Measurements from ENCODE around the gene COL28A1. TPM values are rescaled to one million over a fixed set of nuclear protein-coding genes. Genes with fewer than 3 reads are reported as not detected.

Gene COL28A1
- total and polyA plus RNA-seq, 4 donors = 0.26 to 3.2 (median 1.1) TPM

- Histone ChIP-seq H3K36me3 (ENCODE audit: control insufficient read depth in 1 of 2, insufficient read depth in 2 of 2, low read length in 1 of 2) (no peaks in the 10 kb centered on the region), H3K4me1 (ENCODE audit: control insufficient read depth in 1 of 2, insufficient read depth in 2 of 2, low read length in 2 of 2) (no peaks in the 10 kb centered on the region)
- intact Hi-C loops (cut with DNase I) = no loop called here
Measured at GRCh38 chr7:7432979-7433378, 102.7 kb downstream of the COL28A1 start.

GRCh38 chr7:7428806-7429205, 106.9 kb downstream of the COL28A1 start:
- ATAC-seq (ENCODE audit: low FRiP score) = no peak
- Histone ChIP-seq H3K27me3 (ENCODE audit: control insufficient read depth in 1 of 2, insufficient read depth in 2 of 2, low read length in 1 of 2) (no peaks in the 10 kb centered on the region), H3K4me3 (ENCODE audit: low read length in 2 of 2) (no peak overlapping the region), H3K36me3 (ENCODE audit: control insufficient read depth in 1 of 2, insufficient read depth in 2 of 2, low read length in 1 of 2) (no peaks in the 10 kb centered on the region), H3K9me3 (ENCODE audit: control insufficient read depth, low read length) (no peaks in the 10 kb centered on the region), H3K4me1 (ENCODE audit: control insufficient read depth in 1 of 2, insufficient read depth in 2 of 2, low read length in 2 of 2) (no peaks in the 10 kb centered on the region), H3K27ac (ENCODE audit: low read depth in 1 of 2, low read length in 2 of 2) (no peak overlapping the region)
- 63 to 70% methylated on average over 4 of the region's 4 CpGs for WGBS, 2 donors
- intact Hi-C loops (cut with DNase I) = loop anchor here in 1 of 2 donors (10.0 kb wide), 1 partner anchor 796 kb away; no protein-coding TSS in a partner anchor
- no peak for DNase-seq

More at GRCh38 chr7:7432979-7433378, 102.7 kb downstream of the COL28A1 start:
- no peak overlapping the region for H3K27ac ChIP-seq (ENCODE audit: low read depth in 1 of 2, low read length in 2 of 2)
- no peaks in the 10 kb centered on the region for H3K27me3 ChIP-seq (ENCODE audit: control insufficient read depth in 1 of 2, insufficient read depth in 2 of 2, low read length in 1 of 2)
- WGBS, 2 donors = 95 to 96% methylated on average over 7 of the region's 7 CpGs
- ATAC-seq (ENCODE audit: low FRiP score) (no peak), DNase-seq (no peak)
- no peaks in the 10 kb centered on the region for H3K9me3 ChIP-seq (ENCODE audit: control insufficient read depth, low read length)
- no peak overlapping the region for H3K4me3 ChIP-seq (ENCODE audit: low read length in 2 of 2)

GRCh38 chr7:7427363-7427762, 108.3 kb downstream of the COL28A1 start:
- ATAC-seq (ENCODE audit: low FRiP score) = no peak
- intact Hi-C loops (cut with DNase I) = loop anchor here in 1 of 2 donors (10.0 kb wide), 1 partner anchor 797 kb away; no protein-coding TSS in a partner anchor
- WGBS, 2 donors = 41 to 47% methylated on average over 1 of the region's 1 CpG
- Histone ChIP-seq H3K27me3 (ENCODE audit: control insufficient read depth in 1 of 2, insufficient read depth in 2 of 2, low read length in 1 of 2) (no peaks in the 10 kb centered on the region), H3K4me1 (ENCODE audit: control insufficient read depth in 1 of 2, insufficient read depth in 2 of 2, low read length in 2 of 2) (no peaks in the 10 kb centered on the region), H3K36me3 (ENCODE audit: control insufficient read depth in 1 of 2, insufficient read depth in 2 of 2, low read length in 1 of 2) (no peaks in the 10 kb centered on the region), H3K4me3 (ENCODE audit: low read length in 2 of 2) (no peak overlapping the region), H3K9me3 (ENCODE audit: control insufficient read depth, low read length) (no peaks in the 10 kb centered on the region), H3K27ac (ENCODE audit: low read depth in 1 of 2, low read length in 2 of 2) (no peak overlapping the region)
- no peak for DNase-seq

DNA sequence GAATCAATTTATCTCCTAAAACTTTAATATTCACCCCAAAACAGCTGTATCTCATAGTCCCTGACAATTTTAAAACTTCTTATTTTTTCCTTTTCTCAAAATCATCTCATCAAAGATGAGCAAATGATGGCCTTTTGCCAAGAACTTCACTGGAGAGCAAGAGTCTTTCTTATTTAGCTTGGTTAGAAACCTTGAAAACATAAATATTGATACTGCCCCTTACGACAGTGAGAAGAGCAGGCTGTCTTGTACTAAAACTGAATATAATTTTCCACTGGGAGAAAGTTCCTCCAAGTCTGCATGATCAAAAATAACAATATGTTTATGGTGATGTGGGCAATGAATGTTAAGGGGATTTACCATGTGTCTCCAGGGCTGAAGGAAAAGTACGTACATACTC, 109.0 kb downstream of the COL28A1 start:
- intact Hi-C loops (cut with DNase I) = loop anchor here in 1 of 2 donors (10.0 kb wide), 1 partner anchor 798 kb away; no protein-coding TSS in a partner anchor
- no peaks in the 10 kb centered on the region for H3K4me1 ChIP-seq (ENCODE audit: control insufficient read depth in 1 of 2, insufficient read depth in 2 of 2, low read length in 2 of 2)
- ATAC-seq (ENCODE audit: low FRiP score) (no peak), DNase-seq (no peak)
- WGBS, 2 donors = 82 to 88% methylated on average over 2 of the region's 2 CpGs
- no peaks in the 10 kb centered on the region for H3K27me3 ChIP-seq (ENCODE audit: control insufficient read depth in 1 of 2, insufficient read depth in 2 of 2, low read length in 1 of 2)
- no peak overlapping the region for H3K4me3 ChIP-seq (ENCODE audit: low read length in 2 of 2)
- H3K9me3 ChIP-seq (ENCODE audit: control insufficient read depth, low read length) = no peaks in the 10 kb centered on the region
- H3K36me3 ChIP-seq (ENCODE audit: control insufficient read depth in 1 of 2, insufficient read depth in 2 of 2, low read length in 1 of 2) = no peaks in the 10 kb centered on the region
- H3K27ac ChIP-seq (ENCODE audit: low read depth in 1 of 2, low read length in 2 of 2) = no peak overlapping the region

- no peak for ATAC-seq (ENCODE audit: low FRiP score)
- Histone ChIP-seq H3K4me1 (ENCODE audit: control insufficient read depth in 1 of 2, insufficient read depth in 2 of 2, low read length in 2 of 2) (no peaks in the 10 kb centered on the region), H3K4me3 (ENCODE audit: low read length in 2 of 2) (no peak overlapping the region), H3K36me3 (ENCODE audit: control insufficient read depth in 1 of 2, insufficient read depth in 2 of 2, low read length in 1 of 2) (no peaks in the 10 kb centered on the region), H3K27ac (ENCODE audit: low read depth in 1 of 2, low read length in 2 of 2) (no peak overlapping the region), H3K27me3 (ENCODE audit: control insufficient read depth in 1 of 2, insufficient read depth in 2 of 2, low read length in 1 of 2) (no peaks in the 10 kb centered on the region), H3K9me3 (ENCODE audit: control insufficient read depth, low read length) (no peaks in the 10 kb centered on the region)
- 78 to 81% methylated on average over 7 of the region's 7 CpGs for WGBS, 2 donors
- intact Hi-C loops (cut with DNase I) = loop anchor here in 1 of 2 donors (10.0 kb wide), 1 partner anchor 799 kb away; no protein-coding TSS in a partner anchor
- DNase-seq = no peak
Measured at GRCh38 chr7:7425321-7425720, 110.4 kb downstream of the COL28A1 start.

DNA sequence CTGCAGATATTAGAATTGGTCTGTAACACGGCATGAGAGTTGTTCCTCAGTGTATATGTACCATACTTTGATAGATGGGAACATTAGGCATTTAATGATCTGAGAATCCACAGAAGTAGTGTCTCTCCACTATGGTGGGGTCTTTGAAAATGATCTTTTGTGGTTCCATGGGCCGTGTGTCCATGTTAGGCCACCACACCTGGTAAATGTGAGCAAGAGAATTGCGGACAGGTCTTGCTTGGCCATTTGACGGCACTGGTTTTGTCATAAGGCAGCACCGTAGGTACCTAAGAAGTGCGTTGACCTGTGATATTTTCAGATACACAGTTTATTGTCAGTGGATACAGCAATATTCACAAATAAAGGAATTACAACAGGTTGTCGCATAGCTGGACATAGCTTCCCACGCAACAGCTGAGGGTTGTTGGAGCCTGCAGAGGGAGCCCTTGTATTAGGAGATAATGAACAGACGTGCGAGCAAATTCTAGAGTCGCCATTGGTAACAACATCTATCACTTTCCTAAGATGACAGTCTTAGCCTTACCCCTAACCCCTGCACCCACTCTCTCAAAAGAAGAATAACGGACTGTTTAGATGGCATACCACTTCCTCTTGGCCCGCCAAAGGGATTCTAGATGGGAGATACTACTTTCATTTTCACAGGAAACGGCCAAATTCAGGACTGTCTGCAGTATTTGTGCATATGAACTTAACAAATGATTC, 111.4 kb downstream of the COL28A1 start:
- DNase-seq = peak; percentile 59 to 76
- no peak overlapping the region for H3K27ac ChIP-seq (ENCODE audit: low read depth in 1 of 2, low read length in 2 of 2)
- intact Hi-C loops (cut with DNase I) = loop anchor here (5.0 to 10.0 kb wide), 3 partner anchors 768 to 800 kb away; no protein-coding TSS in a partner anchor
- no peaks in the 10 kb centered on the region for H3K9me3 ChIP-seq (ENCODE audit: control insufficient read depth, low read length)
- WGBS, 2 donors = 35 to 39% methylated on average over 14 of the region's 14 CpGs
- no peaks in the 10 kb centered on the region for H3K36me3 ChIP-seq (ENCODE audit: control insufficient read depth in 1 of 2, insufficient read depth in 2 of 2, low read length in 1 of 2)
- H3K27me3 ChIP-seq (ENCODE audit: control insufficient read depth in 1 of 2, insufficient read depth in 2 of 2, low read length in 1 of 2) = no peaks in the 10 kb centered on the region
- H3K4me1 ChIP-seq (ENCODE audit: control insufficient read depth in 1 of 2, insufficient read depth in 2 of 2, low read length in 2 of 2) = no peaks in the 10 kb centered on the region
- ATAC-seq (ENCODE audit: low FRiP score) = peak; percentile 82
- H3K4me3 ChIP-seq (ENCODE audit: low read length in 2 of 2) = peak overlapping the region; percentile 92 to 98

DNA sequence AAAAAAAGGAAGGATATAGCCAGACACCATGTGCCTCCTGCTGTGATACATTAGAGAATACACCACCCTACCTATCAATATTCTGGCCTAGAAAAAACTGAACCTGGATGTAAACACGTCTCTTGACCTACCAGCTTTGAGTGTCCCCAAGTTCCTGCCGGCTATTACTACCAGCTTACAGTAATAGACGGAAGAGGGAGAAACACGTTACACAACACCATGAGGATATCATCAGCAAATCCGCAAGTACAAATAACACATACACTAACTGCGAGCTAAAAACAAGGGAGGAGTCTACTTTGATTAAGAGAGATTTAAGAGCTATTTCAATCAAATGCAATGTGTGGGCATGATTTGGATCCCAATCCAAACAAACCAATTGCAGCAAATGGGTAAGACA, 113.0 kb downstream of the COL28A1 start:
- Histone ChIP-seq H3K27ac (ENCODE audit: low read depth in 1 of 2, low read length in 2 of 2) (no peak overlapping the region), H3K9me3 (ENCODE audit: control insufficient read depth, low read length) (no peaks in the 10 kb centered on the region), H3K4me3 (ENCODE audit: low read length in 2 of 2) (no peak overlapping the region), H3K4me1 (ENCODE audit: control insufficient read depth in 1 of 2, insufficient read depth in 2 of 2, low read length in 2 of 2) (no peaks in the 10 kb centered on the region), H3K27me3 (ENCODE audit: control insufficient read depth in 1 of 2, insufficient read depth in 2 of 2, low read length in 1 of 2) (no peaks in the 10 kb centered on the region), H3K36me3 (ENCODE audit: control insufficient read depth in 1 of 2, insufficient read depth in 2 of 2, low read length in 1 of 2) (no peaks in the 10 kb centered on the region)
- WGBS, 2 donors = 88 to 90% methylated on average over 6 of the region's 6 CpGs
- ATAC-seq (ENCODE audit: low FRiP score) (no peak), DNase-seq (no peak)
- intact Hi-C loops (cut with DNase I) = loop anchor here (5.0 to 10.0 kb wide), 3 partner anchors 770 to 802 kb away; no protein-coding TSS in a partner anchor

GRCh38 chr7:7421826-7422225, 113.8 kb downstream of the COL28A1 start:
- Histone ChIP-seq H3K4me1 (ENCODE audit: control insufficient read depth in 1 of 2, insufficient read depth in 2 of 2, low read length in 2 of 2) (no peaks in the 10 kb centered on the region), H3K36me3 (ENCODE audit: control insufficient read depth in 1 of 2, insufficient read depth in 2 of 2, low read length in 1 of 2) (no peaks in the 10 kb centered on the region), H3K4me3 (ENCODE audit: low read length in 2 of 2) (no peak overlapping the region), H3K9me3 (ENCODE audit: control insufficient read depth, low read length) (no peaks in the 10 kb centered on the region), H3K27me3 (ENCODE audit: control insufficient read depth in 1 of 2, insufficient read depth in 2 of 2, low read length in 1 of 2) (no peaks in the 10 kb centered on the region), H3K27ac (ENCODE audit: low read depth in 1 of 2, low read length in 2 of 2) (no peak overlapping the region)
- intact Hi-C loops (cut with DNase I) = loop anchor here (5.0 to 10.0 kb wide), 3 partner anchors 770 to 803 kb away; no protein-coding TSS in a partner anchor
- ATAC-seq (ENCODE audit: low FRiP score) = no peak
- no peak for DNase-seq
- 45 to 61% methylated on average over 2 of the region's 2 CpGs for WGBS, 2 donors

GRCh38 chr7:7418997-7419396, 116.7 kb downstream of the COL28A1 start:
- Histone ChIP-seq H3K4me1 (ENCODE audit: control insufficient read depth in 1 of 2, insufficient read depth in 2 of 2, low read length in 2 of 2) (no peaks in the 10 kb centered on the region), H3K4me3 (ENCODE audit: low read length in 2 of 2) (no peak overlapping the region), H3K36me3 (ENCODE audit: control insufficient read depth in 1 of 2, insufficient read depth in 2 of 2, low read length in 1 of 2) (no peaks in the 10 kb centered on the region), H3K27me3 (ENCODE audit: control insufficient read depth in 1 of 2, insufficient read depth in 2 of 2, low read length in 1 of 2) (no peaks in the 10 kb centered on the region), H3K9me3 (ENCODE audit: control insufficient read depth, low read length) (no peaks in the 10 kb centered on the region), H3K27ac (ENCODE audit: low read depth in 1 of 2, low read length in 2 of 2) (no peak overlapping the region)
- DNase-seq (no peak), ATAC-seq (ENCODE audit: low FRiP score) (no peak)
- intact Hi-C loops (cut with DNase I) = no loop called here
- 95 to 98% methylated on average over 2 of the region's 2 CpGs for WGBS, 2 donors
